ENCODE measurements around the gene HTR3C.

The HTR3C gene

DNA sequence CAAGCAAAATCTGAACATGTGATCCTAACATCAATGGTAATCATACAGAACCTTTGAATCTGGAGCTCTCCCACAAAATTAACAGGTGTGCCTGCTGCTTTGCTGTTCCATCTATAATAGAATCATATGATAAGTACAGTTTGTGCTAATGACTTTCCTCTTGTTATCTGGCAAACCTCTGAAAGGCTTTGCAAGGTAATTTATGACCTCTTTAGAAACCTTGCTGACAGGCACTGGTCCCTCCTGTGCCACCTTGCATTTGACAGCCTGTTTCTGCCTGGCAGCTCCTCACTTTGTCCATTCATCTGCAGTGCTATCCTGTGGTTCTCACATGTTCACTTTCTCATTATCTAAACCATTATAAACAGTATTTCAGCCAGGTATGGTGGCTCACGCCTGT is 10.2 kb upstream of the HTR3C start:
- Histone ChIP-seq H3K4me1 (ENCODE audit: low read depth, poor library complexity, severe bottlenecking) (no peaks in the 10 kb centered on the region), H3K27me3 (ENCODE audit: insufficient read depth, low read depth) (no peaks in the 10 kb centered on the region), H3K9ac (no peak overlapping the region), H4K20me1 (ENCODE audit: insufficient read depth) (no peaks in the 10 kb centered on the region), H3K36me3 (ENCODE audit: insufficient read depth) (no peaks in the 10 kb centered on the region), H3K27ac (no peak overlapping the region), H3K79me2 (ENCODE audit: insufficient read depth, low read depth) (no peaks in the 10 kb centered on the region), H2AFZ (ENCODE audit: low read depth) (no peak overlapping the region), H3K4me3 (IDR thresholded peaks at IDR 0.05; ENCODE audit: insufficient read depth, low read depth, low read length) (no peak overlapping the region), H3K4me2 (no peak overlapping the region)
- TF ChIP-seq, protein P1, sequence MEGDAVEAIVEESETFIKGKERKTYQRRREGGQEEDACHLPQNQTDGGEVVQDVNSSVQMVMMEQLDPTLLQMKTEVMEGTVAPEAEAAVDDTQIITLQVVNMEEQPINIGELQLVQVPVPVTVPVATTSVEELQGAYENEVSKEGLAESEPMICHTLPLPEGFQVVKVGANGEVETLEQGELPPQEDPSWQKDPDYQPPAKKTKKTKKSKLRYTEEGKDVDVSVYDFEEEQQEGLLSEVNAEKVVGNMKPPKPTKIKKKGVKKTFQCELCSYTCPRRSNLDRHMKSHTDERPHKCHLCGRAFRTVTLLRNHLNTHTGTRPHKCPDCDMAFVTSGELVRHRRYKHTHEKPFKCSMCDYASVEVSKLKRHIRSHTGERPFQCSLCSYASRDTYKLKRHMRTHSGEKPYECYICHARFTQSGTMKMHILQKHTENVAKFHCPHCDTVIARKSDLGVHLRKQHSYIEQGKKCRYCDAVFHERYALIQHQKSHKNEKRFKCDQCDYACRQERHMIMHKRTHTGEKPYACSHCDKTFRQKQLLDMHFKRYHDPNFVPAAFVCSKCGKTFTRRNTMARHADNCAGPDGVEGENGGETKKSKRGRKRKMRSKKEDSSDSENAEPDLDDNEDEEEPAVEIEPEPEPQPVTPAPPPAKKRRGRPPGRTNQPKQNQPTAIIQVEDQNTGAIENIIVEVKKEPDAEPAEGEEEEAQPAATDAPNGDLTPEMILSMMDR (conservative IDR thresholded peaks at IDR 0.05; ENCODE audit: low read depth, low read length), result no peak

DNA sequence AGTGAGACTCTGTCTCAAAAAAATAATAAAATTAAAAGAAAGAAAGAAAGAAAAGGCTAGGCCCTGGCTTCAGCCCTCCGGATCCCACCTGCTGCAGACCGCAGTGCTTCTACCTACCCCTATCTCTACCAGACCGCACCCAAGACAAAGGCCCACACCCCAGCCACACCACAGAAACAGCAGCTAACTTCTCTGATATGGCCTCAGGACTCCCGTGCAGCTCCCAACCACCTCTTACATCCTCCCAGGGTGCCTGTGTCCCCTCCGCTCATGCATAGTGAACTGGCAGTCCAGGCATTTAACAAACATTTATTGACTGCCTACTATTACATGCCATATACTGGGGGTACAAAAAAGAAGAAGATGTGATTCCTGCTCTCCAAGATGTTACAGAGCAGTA is 6.9 kb upstream of the HTR3C start:
- Histone ChIP-seq H4K20me1 (ENCODE audit: insufficient read depth) (no peaks in the 10 kb centered on the region), H3K4me2 (no peak overlapping the region)

DNA sequence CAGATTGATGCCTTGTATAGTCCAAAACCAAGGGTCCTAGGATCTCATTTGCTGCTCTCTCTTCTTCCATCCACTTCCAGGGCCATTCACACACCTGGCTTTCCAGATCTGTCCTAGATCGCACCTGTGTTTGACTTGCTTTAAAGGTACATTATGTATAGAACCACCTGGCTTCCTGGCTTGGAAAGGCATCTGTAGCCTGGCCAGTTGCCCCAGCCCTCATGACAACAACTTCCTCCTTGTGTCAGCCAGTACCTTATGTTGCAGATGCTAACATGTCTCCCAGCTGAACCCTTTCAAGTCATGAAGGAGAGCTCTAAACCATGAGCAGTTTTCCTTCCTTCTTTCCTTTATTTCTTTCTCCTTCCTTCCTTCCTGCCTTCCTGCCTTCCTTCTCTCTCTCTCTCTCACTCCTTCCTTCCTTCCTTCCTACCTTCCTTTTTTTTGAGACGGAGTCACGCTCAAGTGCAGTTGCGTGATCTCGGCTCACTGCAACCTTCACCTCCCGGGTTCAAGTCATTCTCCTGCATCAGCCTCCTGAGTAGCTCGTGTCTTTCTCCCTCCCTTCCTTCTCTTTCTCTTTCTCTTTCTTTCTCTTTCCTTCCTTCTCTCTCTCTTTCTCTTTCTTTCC is 2.5 kb upstream of the HTR3C start:
- Histone ChIP-seq H3K4me2 (no peak overlapping the region), H3K36me3 (ENCODE audit: insufficient read depth) (no peaks in the 10 kb centered on the region), H3K4me3 (IDR thresholded peaks at IDR 0.05; ENCODE audit: insufficient read depth, low read depth, low read length) (no peak overlapping the region), H2AFZ (ENCODE audit: low read depth) (no peak overlapping the region), H3K4me1 (ENCODE audit: low read depth, poor library complexity, severe bottlenecking) (no peaks in the 10 kb centered on the region), H3K79me2 (ENCODE audit: insufficient read depth, low read depth) (no peaks in the 10 kb centered on the region), H4K20me1 (ENCODE audit: insufficient read depth) (no peaks in the 10 kb centered on the region), H3K9ac (no peak overlapping the region), H3K27ac (no peak overlapping the region), H3K27me3 (ENCODE audit: insufficient read depth, low read depth) (no peaks in the 10 kb centered on the region)
- TF ChIP-seq, protein P1 (conservative IDR thresholded peaks at IDR 0.05; ENCODE audit: low read depth, low read length), result no peak

More for the DNA sequence above, 6.9 kb upstream of the HTR3C start:
- no peak overlapping the region for H3K4me3 ChIP-seq (IDR thresholded peaks at IDR 0.05; ENCODE audit: insufficient read depth, low read depth, low read length)
- no peak overlapping the region for H3K27ac ChIP-seq
- H3K9ac ChIP-seq, result no peak overlapping the region
- no peak overlapping the region for H2AFZ ChIP-seq (ENCODE audit: low read depth)
- no peaks in the 10 kb centered on the region for H3K79me2 ChIP-seq (ENCODE audit: insufficient read depth, low read depth)
- TF ChIP-seq, protein P1 (conservative IDR thresholded peaks at IDR 0.05; ENCODE audit: low read depth, low read length), result no peak
- H3K27me3 ChIP-seq (ENCODE audit: insufficient read depth, low read depth), result no peaks in the 10 kb centered on the region
- no peaks in the 10 kb centered on the region for H3K36me3 ChIP-seq (ENCODE audit: insufficient read depth)
- no peaks in the 10 kb centered on the region for H3K4me1 ChIP-seq (ENCODE audit: low read depth, poor library complexity, severe bottlenecking)

DNA sequence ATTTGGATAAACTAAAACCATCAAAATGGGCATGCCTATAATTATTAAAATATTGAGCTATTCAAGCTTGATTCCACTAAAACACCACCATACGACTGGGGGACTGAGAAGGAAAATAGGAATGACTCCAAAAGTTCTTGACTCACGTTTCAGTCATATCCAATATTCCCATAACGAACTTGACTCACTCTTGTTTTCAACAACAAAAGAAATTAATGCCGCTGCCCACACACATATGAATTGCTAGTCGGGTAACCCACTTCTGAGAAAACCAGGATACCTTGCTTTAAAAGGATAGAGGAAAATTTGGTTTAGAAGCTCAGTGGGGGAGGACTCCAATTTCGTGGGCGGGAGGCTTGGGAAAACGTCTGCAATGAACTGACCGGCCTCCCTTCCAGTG is 5.2 kb downstream of the HTR3C start:
- H4K20me1 ChIP-seq (ENCODE audit: insufficient read depth), result no peaks in the 10 kb centered on the region
- H3K9ac ChIP-seq, result no peak overlapping the region
- no peaks in the 10 kb centered on the region for H3K27me3 ChIP-seq (ENCODE audit: insufficient read depth, low read depth)
- no peaks in the 10 kb centered on the region for H3K4me1 ChIP-seq (ENCODE audit: low read depth, poor library complexity, severe bottlenecking)
- no peaks in the 10 kb centered on the region for H3K79me2 ChIP-seq (ENCODE audit: insufficient read depth, low read depth)
- no peak overlapping the region for H3K4me3 ChIP-seq (IDR thresholded peaks at IDR 0.05; ENCODE audit: insufficient read depth, low read depth, low read length)
- TF ChIP-seq, protein P1 (conservative IDR thresholded peaks at IDR 0.05; ENCODE audit: low read depth, low read length), result no peak
- H3K27ac ChIP-seq, result no peak overlapping the region
- H3K36me3 ChIP-seq (ENCODE audit: insufficient read depth), result no peaks in the 10 kb centered on the region
- no peak overlapping the region for H3K4me2 ChIP-seq
- no peak overlapping the region for H2AFZ ChIP-seq (ENCODE audit: low read depth)

All from KMS-11 (cell line).